GM12878 (cell line): ENCODE data around the gene CPVL.

Source experiments
- CTCF ChIP-seq, 3 experiments: IDR thresholded peaks in 2 of 3; conservative IDR thresholded peaks in 1 of 3; 2 replicates each; pipeline ENCODE4 v1.5.1; 2011; ENCODE audit warnings: low read depth in 3 of 3, low read length in 3 of 3, mild to moderate bottlenecking in 3 of 3, control low read depth in 2 of 3, moderate library complexity in 2 of 3, inconsistent platforms in 1 of 3, mixed read lengths in 1 of 3; ENCODE audit not compliant: control insufficient read depth in 2 of 3, insufficient read depth in 1 of 3; ENCODE audit errors: extremely low read depth in 1 of 3
- GABPA ChIP-seq: IDR thresholded peaks from 2 replicates; pipeline ENCODE4 v1.6.1; 2014; ENCODE audit warnings: antibody characterized with exemption, low read depth, mild to moderate bottlenecking, inconsistent platforms
- SP1 ChIP-seq: IDR thresholded peaks from one replicate; pipeline ENCODE4 v1.6.1; 2011; ENCODE audit warnings: low read depth, low read length
- SUPT20H ChIP-seq: IDR thresholded peaks from 2 replicates; pipeline ENCODE4 v1.6.1; 2011; ENCODE audit warnings: low read depth, mild to moderate bottlenecking, low read length, moderate library complexity, borderline replicate concordance; ENCODE audit not compliant: control insufficient read depth

GRCh38 chr7:28986765-28987110 is 159.6 kb downstream of the CPVL start:
- TF ChIP-seq GABPA (no peak), SP1 (no peak), CTCF (IDR thresholded peaks at IDR 0.05 in 2 of 3, conservative IDR thresholded peaks at IDR 0.05 in 1 of 3; ENCODE audit: control insufficient read depth in 2 of 3, extremely low read depth in 1 of 3, insufficient read depth in 1 of 3, low read depth in 3 of 3, low read length in 3 of 3) (no peak), SUPT20H (no peak)
